GM19438 (cell line): ENCODE measurements around the gene HDAC4.

Experiments used
- ATAC-seq: cut with Tn5 transposase; IDR thresholded peaks from one replicate; pipeline ENCODE4 v1.9.1; 2021; ENCODE audit warnings: low read depth; ENCODE audit not compliant: unreplicated experiment

HDAC4 gene

GRCh38 chr2:239230318-239231052 is 170.3 kb downstream of the HDAC4 start:
- ATAC-seq, result no peak

GRCh38 chr2:239229545-239230279 is 171.1 kb downstream of the HDAC4 start:
- ATAC-seq, result no peak

- ATAC-seq, result no peak
Measured at GRCh38 chr2:239227661-239228371, 173.0 kb downstream of the HDAC4 start.

GRCh38 chr2:239226677-239227581 is 173.9 kb downstream of the HDAC4 start:
- ATAC-seq, result no peak

GRCh38 chr2:239225871-239226561 is 174.8 kb downstream of the HDAC4 start:
- no peak for ATAC-seq

GRCh38 chr2:239225371-239225851 is 175.4 kb downstream of the HDAC4 start:
- ATAC-seq, result no peak

GRCh38 chr2:239224955-239225354 is 175.9 kb downstream of the HDAC4 start:
- ATAC-seq, result no peak

- no peak for ATAC-seq
Measured at GRCh38 chr2:239224199-239224570, 176.6 kb downstream of the HDAC4 start.

GRCh38 chr2:239223310-239224198 is 177.3 kb downstream of the HDAC4 start:
- ATAC-seq, result no peak

- ATAC-seq, result no peak
Measured at GRCh38 chr2:239222706-239223309, 178.0 kb downstream of the HDAC4 start.

- ATAC-seq, result no peak
Measured at GRCh38 chr2:239222312-239222660, 178.5 kb downstream of the HDAC4 start.

- ATAC-seq, result no peak
Measured at GRCh38 chr2:239220981-239221396, 179.8 kb downstream of the HDAC4 start.

GRCh38 chr2:239220341-239220740 is 180.5 kb downstream of the HDAC4 start:
- ATAC-seq, result no peak

- no peak for ATAC-seq
Measured at GRCh38 chr2:239216614-239217273, 184.1 kb downstream of the HDAC4 start.

GRCh38 chr2:239215988-239216613 is 184.7 kb downstream of the HDAC4 start:
- ATAC-seq, result no peak

GRCh38 chr2:239215136-239215925 is 185.5 kb downstream of the HDAC4 start:
- ATAC-seq, result no peak

GRCh38 chr2:239214725-239215124 is 186.1 kb downstream of the HDAC4 start:
- ATAC-seq, result no peak
